Loucy (cell line): Measurements from ENCODE around the gene SPTY2D1.
"Not testable (repeated sequence)": the region's sequence is repeated elsewhere in the genome, so short reads cannot be mapped to it uniquely, and the experiment has no call there.

Experiments
- H2AFZ ChIP-seq: fragments of 200-600 bp; sonication (generic); 2 replicates; pipeline ENCODE4 v1.6.0; 2016; ENCODE audit warnings: antibody characterized with exemption, mild to moderate bottlenecking, low read length, moderate library complexity
- H3F3A ChIP-seq: fragments of 200-600 bp; 2 replicates; pipeline ENCODE4 v1.6.0; 2016; ENCODE audit warnings: antibody characterized with exemption, low read depth, mild to moderate bottlenecking
- H3K27me3 ChIP-seq: fragments of 200-600 bp; sonication (generic); 2 replicates; pipeline ENCODE4 v1.6.1; 2014; ENCODE audit warnings: low read length, mild to moderate bottlenecking; ENCODE audit not compliant: insufficient read depth, poor library complexity, severe bottlenecking
- H3K36me3 ChIP-seq: fragments of 200-600 bp; sonication (generic); 2 replicates; pipeline ENCODE4 v1.6.1; 2016; ENCODE audit warnings: low read length; ENCODE audit not compliant: insufficient read depth
- H3K4me1 ChIP-seq: fragments of 200-600 bp; sonication (generic); 2 replicates; pipeline ENCODE4 v1.5.1; 2014; ENCODE audit warnings: low read length, mild to moderate bottlenecking; ENCODE audit not compliant: insufficient read depth, poor library complexity, severe bottlenecking
- H3K4me2 ChIP-seq: fragments of 200-600 bp; sonication (generic); 2 replicates; pipeline ENCODE4 v1.6.0; 2014; ENCODE audit warnings: antibody characterized with exemption, low read length, low read depth, mild to moderate bottlenecking; ENCODE audit not compliant: poor library complexity, severe bottlenecking
- H3K4me3 ChIP-seq: fragments of 200-600 bp; sonication (generic); 2 replicates; pipeline ENCODE4 v1.5.1; 2014; ENCODE audit warnings: low read length, mild to moderate bottlenecking, mixed read lengths; ENCODE audit not compliant: poor library complexity, severe bottlenecking
- H3K79me2 ChIP-seq: fragments of 200-600 bp; sonication (generic); 2 replicates; pipeline ENCODE4 v1.6.1; 2014; ENCODE audit warnings: low read length; ENCODE audit not compliant: insufficient read depth
- H3K9ac ChIP-seq: fragments of 200-600 bp; sonication (generic); 2 replicates; pipeline ENCODE4 v1.6.0; 2014; ENCODE audit warnings: mild to moderate bottlenecking, low read depth, low read length, moderate library complexity; ENCODE audit not compliant: poor library complexity, severe bottlenecking
- H3K9me2 ChIP-seq: fragments of 200-600 bp; sonication (generic); replicated peaks from 2 replicates; pipeline ENCODE4 v1.6.1; 2016; ENCODE audit warnings: low read depth, low read length, mixed read lengths
- H3K9me3 ChIP-seq: fragments of 200-600 bp; sonication (generic); 2 replicates; pipeline ENCODE4 v1.6.1; 2014; ENCODE audit warnings: mild to moderate bottlenecking, antibody characterized with exemption, low read length, low read depth; ENCODE audit not compliant: insufficient read depth
- H4K20me1 ChIP-seq: fragments of 200-600 bp; sonication (generic); 2 replicates; pipeline ENCODE4 v1.6.0; 2014; ENCODE audit warnings: antibody characterized with exemption, low read length, mild to moderate bottlenecking; ENCODE audit not compliant: insufficient read depth, poor library complexity, severe bottlenecking
- EZH2phosphoT487 ChIP-seq: fragments of 200-600 bp; IDR thresholded peaks from 2 replicates; pipeline ENCODE4 v1.6.1; 2018; ENCODE audit warnings: antibody characterized with exemption, mild to moderate bottlenecking, moderate library complexity, borderline replicate concordance
- TF ChIP-seq, protein P1 (sequence below): fragments of 200-600 bp; sonication (generic); conservative IDR thresholded peaks from 2 replicates; pipeline ENCODE4 v1.5.1; 2014; ENCODE audit warnings: mild to moderate bottlenecking, antibody characterized with exemption, low read length

The SPTY2D1 gene

DNA sequence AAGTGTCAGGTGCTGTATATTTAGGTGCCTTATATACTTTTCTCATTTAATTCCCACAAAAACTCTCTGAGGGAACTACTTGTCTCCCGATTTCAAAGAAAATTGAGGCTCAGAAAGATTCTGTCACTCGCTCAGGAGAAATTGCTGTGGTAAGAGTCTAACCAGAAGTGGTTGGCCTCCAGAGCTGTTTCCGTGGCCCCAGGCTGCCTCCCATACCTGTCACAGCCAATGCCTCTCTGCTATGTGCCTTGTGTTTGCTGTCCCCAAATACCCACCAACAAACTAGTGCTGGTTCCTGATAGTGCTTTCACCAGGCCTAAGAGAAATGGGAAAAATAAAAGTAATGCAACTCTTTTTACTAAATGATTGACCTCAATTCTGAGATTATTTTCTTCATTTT lies 43.4 kb upstream of the SPTY2D1 start:
- Histone ChIP-seq H3K4me3 (no peak overlapping the region), H3K4me1 (no peaks in the 10 kb centered on the region), H3K79me2 (no peaks in the 10 kb centered on the region), H3K27me3 (peaks cover 45% of the 10 kb centered on the region), H3F3A (no peaks in the 10 kb centered on the region), H3K9me2 (no peaks in the 10 kb centered on the region), H4K20me1 (no peaks in the 10 kb centered on the region), H3K36me3 (no peaks in the 10 kb centered on the region), H3K9me3 (no peaks in the 10 kb centered on the region), H3K4me2 (no peak overlapping the region), H2AFZ (no peak overlapping the region), H3K9ac (no peak overlapping the region)
- TF ChIP-seq, protein P1, sequence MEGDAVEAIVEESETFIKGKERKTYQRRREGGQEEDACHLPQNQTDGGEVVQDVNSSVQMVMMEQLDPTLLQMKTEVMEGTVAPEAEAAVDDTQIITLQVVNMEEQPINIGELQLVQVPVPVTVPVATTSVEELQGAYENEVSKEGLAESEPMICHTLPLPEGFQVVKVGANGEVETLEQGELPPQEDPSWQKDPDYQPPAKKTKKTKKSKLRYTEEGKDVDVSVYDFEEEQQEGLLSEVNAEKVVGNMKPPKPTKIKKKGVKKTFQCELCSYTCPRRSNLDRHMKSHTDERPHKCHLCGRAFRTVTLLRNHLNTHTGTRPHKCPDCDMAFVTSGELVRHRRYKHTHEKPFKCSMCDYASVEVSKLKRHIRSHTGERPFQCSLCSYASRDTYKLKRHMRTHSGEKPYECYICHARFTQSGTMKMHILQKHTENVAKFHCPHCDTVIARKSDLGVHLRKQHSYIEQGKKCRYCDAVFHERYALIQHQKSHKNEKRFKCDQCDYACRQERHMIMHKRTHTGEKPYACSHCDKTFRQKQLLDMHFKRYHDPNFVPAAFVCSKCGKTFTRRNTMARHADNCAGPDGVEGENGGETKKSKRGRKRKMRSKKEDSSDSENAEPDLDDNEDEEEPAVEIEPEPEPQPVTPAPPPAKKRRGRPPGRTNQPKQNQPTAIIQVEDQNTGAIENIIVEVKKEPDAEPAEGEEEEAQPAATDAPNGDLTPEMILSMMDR: no peak
- TF ChIP-seq EZH2phosphoT487: no peak

DNA sequence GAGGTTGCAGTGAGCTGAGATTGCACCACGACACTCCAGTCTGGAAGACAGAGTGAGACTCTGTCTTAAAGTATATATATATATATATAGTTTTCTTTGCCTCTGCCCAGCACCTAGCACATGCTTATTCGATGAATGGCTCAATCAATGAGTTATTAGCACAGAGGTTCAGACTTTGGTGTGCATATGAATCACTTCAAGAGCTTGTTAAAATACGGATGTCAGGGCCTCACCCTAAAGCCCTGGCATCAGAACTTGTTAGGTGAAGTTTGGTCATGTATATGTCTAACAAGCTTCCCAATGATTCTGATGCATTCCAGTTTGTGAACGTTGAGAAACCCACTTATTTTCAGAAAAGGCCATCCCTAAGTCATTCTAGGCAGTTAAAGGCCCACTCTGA lies 42.7 kb upstream of the SPTY2D1 start:
- H3K9me3 ChIP-seq: no peaks in the 10 kb centered on the region
- H3K4me1 ChIP-seq: no peaks in the 10 kb centered on the region
- H3F3A ChIP-seq: no peaks in the 10 kb centered on the region
- H2AFZ ChIP-seq: no peak overlapping the region
- no peaks in the 10 kb centered on the region for H4K20me1 ChIP-seq
- H3K9ac ChIP-seq: no peak overlapping the region
- H3K79me2 ChIP-seq: no peaks in the 10 kb centered on the region
- H3K36me3 ChIP-seq: no peaks in the 10 kb centered on the region
- no peaks in the 10 kb centered on the region for H3K9me2 ChIP-seq
- TF ChIP-seq, protein P1: no peak
- no peak for TF ChIP-seq EZH2phosphoT487
- no peak overlapping the region for H3K4me3 ChIP-seq
- peaks cover 45% of the 10 kb centered on the region for H3K27me3 ChIP-seq
- no peak overlapping the region for H3K4me2 ChIP-seq

DNA sequence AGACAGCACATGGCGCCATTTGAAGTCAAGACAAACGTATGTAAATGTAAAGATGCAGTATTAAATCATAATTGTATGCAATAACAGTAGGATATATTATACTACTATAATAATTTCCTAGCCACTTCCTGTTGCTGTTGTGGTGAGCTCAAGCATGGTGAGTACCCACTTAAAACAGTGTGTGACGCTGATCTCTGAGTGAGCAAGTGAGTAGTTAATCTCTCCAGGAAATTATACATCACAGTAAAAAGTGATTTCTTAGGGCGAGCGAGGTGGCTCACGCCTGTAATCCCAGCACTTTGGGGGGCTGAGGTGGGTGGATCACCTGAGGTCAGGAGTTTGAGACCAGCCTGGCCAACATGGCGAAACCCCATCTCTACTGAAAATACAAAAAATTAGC lies 38.1 kb upstream of the SPTY2D1 start:
- H3K79me2 ChIP-seq, H3K36me3 ChIP-seq, H2AFZ ChIP-seq, H3K4me1 ChIP-seq, H3F3A ChIP-seq, H4K20me1 ChIP-seq, H3K4me2 ChIP-seq, H3K9me2 ChIP-seq, H3K9me3 ChIP-seq, H3K9ac ChIP-seq, H3K4me3 ChIP-seq: not testable (repeated sequence)
- peaks cover 78% of the 10 kb centered on the region for H3K27me3 ChIP-seq
- TF ChIP-seq EZH2phosphoT487: peak; percentile 64; the same call in 1 of the 2 replicates

DNA sequence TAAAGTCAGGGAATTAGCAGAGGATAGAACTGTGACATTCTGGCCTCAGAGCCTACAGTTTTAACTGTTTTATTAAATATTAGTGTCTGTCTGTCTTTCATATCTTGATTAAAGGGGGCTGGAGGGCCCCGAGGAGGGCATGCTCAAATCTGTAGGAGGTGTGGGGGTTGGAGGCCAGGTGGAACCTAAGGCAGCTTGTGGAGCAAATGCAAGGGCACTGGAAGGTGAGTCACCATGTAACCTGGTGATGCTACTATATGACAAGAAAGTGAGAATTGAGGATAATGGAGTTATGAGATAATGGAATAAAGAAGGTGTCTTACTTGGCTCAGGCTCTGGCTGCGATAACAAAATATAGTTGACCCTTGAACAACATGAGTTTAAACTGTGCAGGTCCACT lies 37.1 kb upstream of the SPTY2D1 start:
- no peaks in the 10 kb centered on the region for H3K9me2 ChIP-seq
- TF ChIP-seq EZH2phosphoT487: no peak
- TF ChIP-seq, protein P1: no peak
- H3K9ac ChIP-seq: no peak overlapping the region

More for the DNA sequence above, 37.1 kb upstream of the SPTY2D1 start:
- Histone ChIP-seq H3K36me3 (no peaks in the 10 kb centered on the region), H3F3A (no peaks in the 10 kb centered on the region), H3K9me3 (no peaks in the 10 kb centered on the region), H3K27me3 (peaks cover 85% of the 10 kb centered on the region), H3K79me2 (no peaks in the 10 kb centered on the region), H4K20me1 (no peaks in the 10 kb centered on the region), H2AFZ (no peak overlapping the region), H3K4me1 (no peaks in the 10 kb centered on the region), H3K4me2 (no peak overlapping the region), H3K4me3 (no peak overlapping the region)
